ENCODE measurements around the gene PCTP.

The PCTP gene

GRCh38 chr17:55776271-55776670, 25.4 kb downstream of the PCTP start:
- TF ChIP-seq CTCF (conservative IDR thresholded peaks at IDR 0.05) (no peak), ZFX (IDR thresholded peaks at IDR 0.05) (no peak)
- no peak overlapping the region for H3K27ac ChIP-seq

- TF ChIP-seq ZFX (IDR thresholded peaks at IDR 0.05) (no peak), CTCF (conservative IDR thresholded peaks at IDR 0.05) (no peak)
- H3K27ac ChIP-seq: no peak overlapping the region
These were observed 26.7 kb downstream of the PCTP start for GRCh38 chr17:55777471-55777971.

- TF ChIP-seq CTCF (conservative IDR thresholded peaks at IDR 0.05): no peak
- TF ChIP-seq ZFX (IDR thresholded peaks at IDR 0.05): no peak
- H3K27ac ChIP-seq: no peak overlapping the region; the same call in 1 of the 2 replicates
These were observed 27.7 kb downstream of the PCTP start for GRCh38 chr17:55778389-55779118.

- TF ChIP-seq ZFX (IDR thresholded peaks at IDR 0.05) (no peak), CTCF (conservative IDR thresholded peaks at IDR 0.05) (no peak)
- no peak overlapping the region for H3K27ac ChIP-seq
These were observed 32.9 kb downstream of the PCTP start for GRCh38 chr17:55783684-55784245.

- TF ChIP-seq CTCF (conservative IDR thresholded peaks at IDR 0.05) (no peak), ZFX (IDR thresholded peaks at IDR 0.05) (no peak)
- H3K27ac ChIP-seq: no peak overlapping the region
These were observed 33.8 kb downstream of the PCTP start for GRCh38 chr17:55784666-55785065.

GRCh38 chr17:55785181-55785580, 34.3 kb downstream of the PCTP start:
- TF ChIP-seq ZFX (IDR thresholded peaks at IDR 0.05) (no peak), CTCF (conservative IDR thresholded peaks at IDR 0.05) (no peak)
- H3K27ac ChIP-seq: no peak overlapping the region

- TF ChIP-seq CTCF (conservative IDR thresholded peaks at IDR 0.05): no peak
- H3K27ac ChIP-seq: no peak overlapping the region
These were observed 42.4 kb downstream of the PCTP start for GRCh38 chr17:55793272-55793671.

Data from C4-2B (cell line).